ENCODE data around the gene THBS1.

Gene THBS1

DNA sequence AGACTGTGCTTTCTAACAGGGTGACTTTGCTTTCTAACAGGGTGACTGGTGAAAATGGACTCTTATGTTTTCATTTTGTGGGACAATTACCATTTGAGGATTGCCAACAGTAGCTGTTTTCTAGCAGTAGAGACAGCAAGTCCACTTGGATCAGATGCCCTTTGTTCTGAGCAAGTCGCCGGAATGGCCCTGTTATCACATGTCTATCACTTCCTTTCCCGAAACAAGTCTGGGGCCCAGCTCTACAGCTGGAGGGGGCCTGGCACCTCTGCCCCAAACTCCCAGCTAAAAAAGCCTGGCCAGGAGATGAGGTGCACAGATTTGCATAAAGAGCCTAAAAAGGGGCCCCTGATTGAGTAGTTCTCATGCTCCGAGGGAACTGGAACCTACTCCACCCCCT is 44.6 kb downstream of the THBS1 start:
- no peak for DNase-seq (ENCODE audit: low read depth, low spot score)
- no peak overlapping the region for H3K4me3 ChIP-seq (ENCODE audit: low read length)

DNA sequence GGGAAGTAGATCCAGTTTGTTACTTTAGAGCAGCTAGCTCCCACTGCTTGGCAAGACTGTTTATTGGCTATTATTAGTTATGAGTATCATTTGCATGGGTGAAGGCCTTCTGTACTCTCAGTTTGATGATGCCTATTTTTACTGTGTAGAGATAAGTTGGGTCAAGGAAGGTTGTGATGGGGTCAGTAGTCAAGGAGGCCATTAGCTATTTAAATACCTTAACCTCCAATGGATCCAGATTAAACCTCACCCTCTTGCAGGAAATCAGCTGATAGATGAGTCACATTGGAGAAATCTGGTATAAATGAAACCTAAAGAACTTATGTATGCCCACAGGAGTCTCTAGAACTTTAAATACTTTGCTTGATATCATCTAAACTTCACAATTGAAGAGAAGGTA is 45.0 kb downstream of the THBS1 start:
- H3K4me3 ChIP-seq (ENCODE audit: low read length), result no peak overlapping the region
- no peak for DNase-seq (ENCODE audit: low read depth, low spot score)

DNA sequence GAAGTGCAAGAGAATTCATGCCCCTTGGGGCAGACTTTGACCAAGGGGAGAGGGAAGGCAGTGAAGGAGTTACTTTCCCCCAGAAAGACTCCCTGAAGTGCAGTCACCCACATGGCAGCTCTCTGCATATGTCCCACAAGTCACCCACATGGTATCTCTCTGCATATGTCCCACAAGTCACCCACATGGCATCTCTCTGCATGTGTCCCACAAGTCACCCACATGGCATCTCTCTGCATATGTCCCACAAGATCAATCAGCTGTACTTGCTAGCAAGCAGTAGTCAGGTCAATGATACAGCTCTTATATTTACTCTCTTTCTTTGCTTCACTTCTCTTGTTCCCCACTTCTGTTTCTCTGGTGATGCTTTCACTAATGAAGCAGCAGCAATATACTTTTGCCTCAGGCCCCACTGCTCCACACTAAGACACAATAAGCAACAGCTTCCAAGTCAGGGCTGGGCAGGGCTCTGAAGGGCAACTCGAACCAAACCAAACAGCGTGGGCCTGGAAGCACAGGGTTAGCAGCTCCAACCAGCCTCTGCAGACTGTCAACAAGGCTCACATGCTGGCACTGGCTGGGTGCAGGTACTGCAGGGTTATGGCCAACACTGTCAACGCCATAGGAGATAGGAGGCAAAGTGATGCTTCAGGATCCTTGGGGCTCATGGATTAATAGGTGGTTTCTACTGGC is 46.7 kb downstream of the THBS1 start:
- DNase-seq (ENCODE audit: low read depth, low spot score), result no peak
- no peak overlapping the region for H3K4me3 ChIP-seq (ENCODE audit: low read length)

DNA sequence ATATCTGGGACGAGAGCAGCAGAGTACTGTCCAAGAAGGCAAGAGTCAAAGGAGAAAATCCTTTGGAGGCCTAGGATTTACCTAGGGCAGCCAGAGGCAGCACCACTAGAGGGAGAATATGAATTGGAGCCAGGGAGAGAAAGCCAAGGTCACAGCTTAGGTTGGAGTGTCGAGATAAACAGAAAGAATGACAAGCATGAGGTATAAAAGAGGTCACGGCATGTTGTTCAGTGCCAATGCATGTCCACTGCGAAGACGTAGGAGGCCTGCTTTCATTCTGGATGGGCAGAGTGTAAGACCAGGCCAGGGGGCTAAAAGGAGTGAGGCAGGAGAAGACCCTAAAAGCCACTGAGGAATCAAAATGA is 47.2 kb downstream of the THBS1 start:
- H3K4me3 ChIP-seq (ENCODE audit: low read length), result no peak overlapping the region
- DNase-seq (ENCODE audit: low read depth, low spot score), result no peak

DNA sequence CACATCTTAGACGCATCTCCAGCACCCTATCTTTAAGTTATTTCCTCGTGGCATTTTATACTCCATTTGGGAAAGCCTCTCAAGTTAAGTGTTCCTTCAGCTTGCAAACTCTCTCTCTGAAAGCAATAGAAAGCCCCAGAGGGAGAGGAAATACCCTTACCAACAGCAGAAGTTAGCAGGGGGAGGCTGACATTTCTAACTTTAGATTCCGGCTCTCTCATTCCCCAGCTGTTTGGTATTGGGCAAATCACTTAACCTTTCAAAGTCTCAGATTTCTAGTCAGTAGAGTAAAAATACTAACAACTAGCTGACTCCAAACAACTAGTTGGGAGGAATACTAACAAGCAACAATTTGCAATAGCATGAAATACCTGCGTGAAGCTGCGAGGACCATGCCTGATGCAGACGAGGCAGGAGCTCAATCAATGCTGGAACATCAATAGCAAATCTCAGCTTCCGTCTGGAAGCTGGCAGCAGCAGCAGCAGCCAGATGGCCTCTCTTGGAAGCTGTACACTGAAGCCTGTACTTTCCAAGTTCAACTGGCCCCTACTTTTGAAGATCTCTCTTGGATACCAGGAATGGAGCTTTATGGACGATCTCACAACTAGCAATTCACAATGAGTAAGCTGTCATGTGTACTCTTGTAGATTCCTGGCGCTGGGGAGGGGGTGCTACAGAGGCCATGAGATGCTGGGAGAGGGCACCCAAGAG is 47.8 kb downstream of the THBS1 start:
- DNase-seq (ENCODE audit: low read depth, low spot score), result no peak
- no peak overlapping the region for H3K4me3 ChIP-seq (ENCODE audit: low read length)

DNA sequence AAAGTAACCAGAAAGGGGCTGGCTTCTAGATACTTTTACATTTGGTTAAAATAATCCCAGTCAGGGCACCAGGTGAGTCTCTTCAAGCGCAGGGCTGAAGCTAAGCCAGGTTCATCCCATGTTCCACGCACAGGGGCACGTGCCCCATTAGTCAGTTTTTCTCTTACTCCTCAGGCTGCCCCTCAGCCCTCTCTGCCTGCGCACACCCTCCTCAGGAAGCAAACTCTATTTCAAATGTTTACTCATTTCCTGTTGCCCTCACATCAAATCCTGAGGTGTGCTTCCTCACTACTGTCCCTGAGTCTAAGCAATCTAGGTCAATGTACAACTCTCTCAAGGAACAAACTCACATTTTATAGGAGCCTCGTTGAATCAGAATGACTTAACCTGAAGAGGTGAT is 48.5 kb downstream of the THBS1 start:
- peak; percentile 42 for DNase-seq (ENCODE audit: low read depth, low spot score)
- no peak overlapping the region for H3K4me3 ChIP-seq (ENCODE audit: low read length)

DNA sequence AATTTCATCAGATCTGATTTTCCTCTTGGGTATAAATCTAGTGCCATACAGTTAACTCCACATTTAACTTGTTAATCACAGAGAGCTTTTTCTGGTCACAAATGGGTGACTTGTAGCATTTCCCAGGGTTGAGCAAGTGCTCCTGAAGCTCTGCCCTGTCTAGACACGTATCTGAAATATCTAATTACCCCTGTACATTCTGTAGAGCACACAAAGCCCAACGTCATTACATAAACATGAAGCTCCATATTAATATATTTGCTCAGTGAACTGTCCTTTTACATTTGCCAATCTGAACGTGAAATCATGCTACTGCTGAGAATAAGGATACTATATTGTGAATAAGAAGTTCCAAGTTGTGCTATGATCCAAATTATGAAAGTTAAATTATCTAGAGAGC is 49.0 kb downstream of the THBS1 start:
- no peak for DNase-seq (ENCODE audit: low read depth, low spot score)
- no peak overlapping the region for H3K4me3 ChIP-seq (ENCODE audit: low read length)

DNA sequence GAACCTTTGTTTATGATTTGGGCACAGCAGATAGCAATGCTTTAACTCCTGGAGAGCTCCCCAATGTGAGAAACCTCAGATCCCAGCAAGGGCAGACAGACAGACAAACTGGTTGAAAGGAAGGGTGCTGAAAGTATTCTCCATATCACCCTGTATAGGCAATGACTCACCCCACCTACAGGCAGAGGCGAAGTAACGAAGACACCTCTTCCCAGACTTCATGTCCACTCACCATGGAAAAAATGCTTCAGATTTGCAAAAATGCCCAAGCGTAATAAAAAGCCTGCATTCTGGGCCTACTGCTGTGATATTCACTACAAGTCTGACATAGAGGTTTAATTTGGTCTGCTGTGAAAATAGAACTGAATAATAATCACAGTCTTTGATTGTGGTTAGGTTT is 50.5 kb downstream of the THBS1 start:
- DNase-seq (ENCODE audit: low read depth, low spot score), result no peak
- H3K4me3 ChIP-seq (ENCODE audit: low read length), result no peak overlapping the region

DNA sequence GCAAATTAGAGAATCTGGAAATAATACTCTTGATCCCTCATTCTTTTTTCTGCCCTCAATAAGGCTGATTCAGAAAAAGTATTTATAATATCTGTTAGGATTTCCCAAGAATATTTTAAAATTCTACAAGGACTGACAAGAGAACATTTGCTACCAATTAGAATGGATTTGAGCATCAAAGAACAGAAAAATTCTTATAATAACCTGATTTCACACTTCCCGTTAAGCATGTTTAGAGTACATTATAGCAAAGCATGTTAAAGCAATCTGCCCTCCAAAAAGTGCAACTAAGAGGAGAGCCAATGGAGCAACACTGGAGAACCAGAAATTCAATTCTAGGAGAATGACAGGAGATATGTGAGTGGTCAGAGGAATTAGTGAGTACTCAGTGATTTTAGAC is 57.2 kb downstream of the THBS1 start:
- no peak for DNase-seq (ENCODE audit: low read depth, low spot score)
- H3K4me3 ChIP-seq (ENCODE audit: low read length), result no peak overlapping the region

DNA sequence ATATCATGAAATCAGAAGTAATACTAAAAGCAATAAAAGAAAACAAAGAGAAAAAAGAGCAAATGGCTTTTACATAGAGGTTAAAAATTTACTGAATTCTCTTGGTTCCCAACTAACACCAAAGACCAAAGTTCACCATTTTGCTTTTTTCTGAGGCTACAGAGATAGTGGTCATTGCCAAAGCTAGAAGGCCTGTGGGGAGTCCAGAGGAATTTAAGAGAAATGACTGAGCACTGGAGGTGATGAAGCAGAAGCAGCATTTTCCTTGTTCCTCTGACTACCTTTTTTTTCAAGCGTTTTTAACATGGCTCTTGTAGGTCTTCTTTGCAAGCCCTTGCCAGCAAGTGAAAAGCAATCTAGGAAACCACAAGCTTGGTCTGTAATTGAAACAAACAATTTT is 58.2 kb downstream of the THBS1 start:
- no peak overlapping the region for H3K4me3 ChIP-seq (ENCODE audit: low read length)
- no peak for DNase-seq (ENCODE audit: low read depth, low spot score)

DNA sequence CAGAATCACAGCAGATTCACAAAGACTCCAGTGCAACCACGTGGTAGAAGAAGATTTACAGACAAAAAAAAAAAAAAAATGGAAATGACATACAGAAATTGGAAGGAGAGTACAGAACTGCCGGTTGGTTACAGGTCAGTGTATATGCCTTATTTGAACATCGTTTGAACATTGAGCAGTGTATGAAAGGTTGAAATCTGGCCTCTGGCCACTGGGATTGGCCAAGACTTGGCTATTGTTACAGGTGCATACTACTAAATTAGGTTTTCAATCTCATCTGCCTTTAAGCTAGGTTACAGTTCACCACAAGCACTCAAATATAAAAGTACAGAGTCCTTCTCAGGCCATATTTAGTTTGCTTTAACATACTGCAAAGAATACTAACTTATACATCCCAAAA is 59.8 kb downstream of the THBS1 start:
- H3K4me3 ChIP-seq (ENCODE audit: low read length), result no peak overlapping the region
- DNase-seq (ENCODE audit: low read depth, low spot score), result no peak

DNA sequence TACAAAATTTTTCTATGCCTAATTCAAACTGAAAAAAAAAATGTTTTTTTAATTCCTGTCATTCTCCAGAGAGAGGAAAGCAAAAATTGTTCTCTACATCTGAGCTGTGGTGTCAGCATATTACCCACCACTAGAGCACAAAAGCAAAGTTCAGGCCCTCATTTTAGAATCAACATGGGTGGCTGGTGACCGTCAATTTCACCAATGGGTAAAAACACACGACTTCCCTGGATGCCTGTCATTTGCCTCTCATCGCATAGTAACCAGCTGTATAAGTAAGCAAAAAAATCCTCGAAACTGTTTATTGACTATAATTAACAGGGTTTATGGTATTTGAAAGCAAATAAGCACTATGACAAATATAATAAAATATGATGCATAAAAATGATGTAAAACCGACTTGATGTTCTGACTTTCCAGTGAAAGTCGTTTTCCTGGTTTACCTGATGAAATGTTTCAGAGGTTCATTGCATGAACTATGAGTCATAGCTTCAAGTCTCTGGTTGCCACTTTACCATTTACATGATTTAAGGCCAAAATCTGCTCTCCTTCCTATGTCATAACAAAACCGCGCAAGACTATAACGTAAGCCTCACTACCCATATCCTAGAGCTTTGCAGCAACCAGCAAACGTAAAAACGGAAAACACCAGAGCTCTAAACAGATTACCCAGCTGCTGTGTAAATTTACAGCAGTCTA is 60.5 kb downstream of the THBS1 start:
- H3K4me3 ChIP-seq (ENCODE audit: low read length), result no peak overlapping the region
- DNase-seq (ENCODE audit: low read depth, low spot score), result no peak

DNA sequence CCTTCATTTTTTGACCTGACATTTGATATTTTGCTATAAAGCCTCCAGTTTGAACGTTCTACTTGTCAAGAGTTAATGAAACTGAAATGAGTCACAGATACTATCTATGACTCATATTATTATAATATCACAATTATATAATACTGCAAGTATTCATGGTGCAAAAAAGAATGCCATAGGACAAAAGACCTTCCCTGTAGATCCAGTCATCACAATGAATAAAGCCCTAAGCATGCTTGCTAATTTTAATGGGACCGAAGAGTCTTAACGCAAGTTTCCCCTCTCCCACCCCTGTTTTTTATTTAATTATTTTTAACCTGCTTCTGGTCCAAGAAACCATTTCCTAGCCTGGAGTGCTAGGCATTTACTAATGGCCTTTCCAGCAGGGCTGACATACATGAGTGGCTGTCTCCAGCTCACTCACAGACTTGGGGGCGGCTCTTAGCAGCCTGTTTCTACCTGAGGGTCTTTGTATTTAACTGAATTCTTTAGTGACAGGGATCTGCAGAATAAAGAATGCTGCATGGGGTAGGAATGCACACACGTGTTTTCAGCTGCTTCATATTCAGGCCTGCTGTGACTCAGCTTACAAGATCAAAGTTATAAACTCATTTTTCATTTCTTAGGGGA is 61.2 kb downstream of the THBS1 start:
- DNase-seq (ENCODE audit: low read depth, low spot score), result no peak
- no peak overlapping the region for H3K4me3 ChIP-seq (ENCODE audit: low read length)

DNA sequence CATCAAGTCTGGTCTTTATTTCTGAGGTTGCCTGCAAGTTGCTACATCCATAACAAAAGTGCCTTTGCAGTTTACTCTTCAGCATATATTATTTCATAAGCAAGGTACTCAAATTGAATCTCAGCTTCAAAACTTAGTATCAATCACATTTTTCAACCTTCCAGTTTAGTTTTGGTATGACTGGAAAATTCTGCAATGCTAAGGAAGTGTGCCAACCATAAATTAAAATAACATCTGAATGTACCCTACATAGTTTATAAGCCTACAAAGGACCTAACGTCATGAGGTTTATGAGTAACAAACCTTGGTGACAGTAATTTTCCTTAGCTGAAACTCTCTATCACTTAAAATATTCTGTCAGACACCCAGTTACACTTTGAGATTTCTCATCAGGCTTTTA is 62.8 kb downstream of the THBS1 start:
- no peak overlapping the region for H3K4me3 ChIP-seq (ENCODE audit: low read length)
- DNase-seq (ENCODE audit: low read depth, low spot score), result no peak

DNA sequence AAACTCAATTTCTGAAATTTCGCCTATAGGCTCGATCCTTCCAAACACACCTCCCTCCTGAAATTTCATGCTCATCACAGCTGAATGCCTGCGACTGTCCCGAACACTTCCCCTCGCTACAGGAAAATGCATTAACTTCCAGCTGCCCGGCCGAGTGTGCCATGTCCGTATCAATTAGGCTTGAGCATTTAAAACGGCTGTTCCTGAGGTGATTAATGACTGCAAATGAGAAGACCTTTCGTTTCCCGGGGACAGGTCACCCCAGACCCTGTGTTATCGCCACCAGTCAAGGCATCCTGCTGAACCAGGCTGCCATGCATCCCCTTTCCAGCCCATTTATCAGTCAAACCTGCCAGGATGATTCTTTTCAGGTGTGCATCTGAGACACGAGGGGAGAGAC is 63.3 kb downstream of the THBS1 start:
- no peak for DNase-seq (ENCODE audit: low read depth, low spot score)
- no peak overlapping the region for H3K4me3 ChIP-seq (ENCODE audit: low read length)

DNA sequence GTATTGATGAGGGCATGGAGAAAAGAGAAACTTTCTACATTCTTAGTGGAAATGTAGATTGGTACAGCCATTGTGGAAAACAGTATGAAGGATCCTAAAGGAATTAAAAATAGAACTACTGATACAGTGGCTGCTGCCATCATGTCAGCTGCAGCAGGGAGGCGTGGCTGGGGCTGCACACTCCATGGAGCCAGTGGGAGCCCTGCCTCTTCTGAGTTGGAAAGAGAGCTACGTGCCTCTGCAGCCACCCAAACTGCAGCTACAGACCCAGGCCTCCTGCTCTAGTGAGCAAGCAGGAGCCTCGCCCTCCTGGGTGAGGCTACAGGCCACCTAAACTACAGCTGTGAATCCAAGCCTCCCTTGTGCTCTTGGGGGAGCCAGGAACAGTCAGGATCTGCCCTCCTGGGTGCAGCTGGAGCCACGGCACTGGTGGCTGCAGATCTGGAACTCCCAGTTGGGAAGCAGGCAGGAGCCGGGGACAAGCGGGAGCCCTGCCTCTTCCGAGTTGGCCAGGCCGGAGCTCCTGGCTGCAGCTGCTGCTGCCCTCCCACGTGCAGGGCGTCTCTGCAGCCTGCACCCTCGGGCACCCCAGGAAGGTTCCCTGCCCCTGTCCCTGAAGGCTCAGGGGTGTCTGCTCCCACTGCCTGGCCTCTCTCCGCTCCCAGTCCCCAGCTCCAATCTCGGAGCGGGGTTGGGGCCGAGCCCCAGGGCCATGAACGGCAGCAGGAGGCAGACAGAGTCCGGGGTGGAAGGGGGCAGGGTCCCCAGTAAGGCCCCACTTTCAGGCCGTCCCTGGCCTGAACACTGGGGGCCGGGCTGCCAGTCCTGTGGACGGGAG is 64.5 kb downstream of the THBS1 start:
- DNase-seq (ENCODE audit: low read depth, low spot score), result no peak
- H3K4me3 ChIP-seq (ENCODE audit: low read length), result no peak overlapping the region

DNA sequence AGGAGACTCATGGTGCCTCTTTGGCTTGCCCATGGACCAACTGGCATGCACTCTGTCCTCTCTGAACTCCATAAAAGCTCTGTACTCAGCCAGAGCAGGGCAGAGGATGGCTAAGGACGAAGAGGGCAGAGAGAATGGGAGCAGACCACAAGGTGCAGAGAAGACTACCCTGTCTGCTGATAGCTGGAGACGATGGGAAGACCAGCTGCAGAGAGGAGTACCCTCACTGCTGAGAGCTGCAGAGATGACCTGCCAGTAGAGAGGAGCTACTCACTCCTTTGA is 65.0 kb downstream of the THBS1 start:
- DNase-seq (ENCODE audit: low read depth, low spot score), result no peak
- H3K4me3 ChIP-seq (ENCODE audit: low read length), result no peak overlapping the region

DNA sequence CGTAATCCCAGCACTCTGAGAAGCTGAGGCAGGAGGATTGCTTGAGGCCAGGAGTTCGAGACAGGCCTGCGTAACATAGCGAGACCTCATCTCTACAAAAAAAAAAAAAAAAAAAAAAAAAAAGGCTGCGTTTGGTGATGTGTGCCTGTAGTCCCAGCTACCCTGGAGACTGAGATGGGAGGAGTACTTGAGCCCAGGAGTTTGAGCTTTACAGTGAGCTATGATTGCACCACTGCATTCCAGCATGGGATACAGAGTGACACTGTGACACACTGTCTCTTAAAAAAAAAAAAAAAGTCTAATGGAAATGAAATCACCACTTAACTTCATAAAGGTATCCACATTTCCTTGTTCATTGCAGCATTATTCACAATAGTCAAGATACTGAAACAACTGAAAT is 65.5 kb downstream of the THBS1 start:
- no peak for DNase-seq (ENCODE audit: low read depth, low spot score)
- no peak overlapping the region for H3K4me3 ChIP-seq (ENCODE audit: low read length)

Data from Jurkat, Clone E6-1 (cell line).